ENCODE results near the gene STARD7.
"Not testable (repeated sequence)": the region's sequence is repeated elsewhere in the genome, so short reads cannot be mapped to it uniquely, and the experiment has no call there.

The STARD7 gene

DNA sequence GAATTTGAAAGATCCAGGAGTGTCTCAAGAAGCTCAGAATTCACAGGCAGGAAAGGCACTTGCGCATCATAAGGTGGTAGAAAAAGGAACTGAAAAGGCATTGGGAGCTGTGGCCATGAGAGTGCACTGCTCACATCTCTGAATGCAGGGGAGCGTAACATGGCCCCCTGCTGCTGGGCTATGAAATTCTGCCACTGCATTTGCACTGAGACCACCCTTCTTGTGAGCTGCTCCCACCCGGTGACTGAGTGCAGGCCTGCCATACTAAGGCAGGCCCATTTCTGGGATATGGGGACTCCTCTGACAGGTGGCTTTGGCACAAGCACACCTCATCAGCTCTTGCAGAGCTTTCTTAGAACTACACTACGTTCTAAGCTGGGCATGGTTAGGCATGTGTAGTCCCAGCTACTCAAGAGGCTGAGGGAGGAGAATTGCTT lies 25.3 kb upstream of the STARD7 start:
- no peak for DNase-seq

DNA sequence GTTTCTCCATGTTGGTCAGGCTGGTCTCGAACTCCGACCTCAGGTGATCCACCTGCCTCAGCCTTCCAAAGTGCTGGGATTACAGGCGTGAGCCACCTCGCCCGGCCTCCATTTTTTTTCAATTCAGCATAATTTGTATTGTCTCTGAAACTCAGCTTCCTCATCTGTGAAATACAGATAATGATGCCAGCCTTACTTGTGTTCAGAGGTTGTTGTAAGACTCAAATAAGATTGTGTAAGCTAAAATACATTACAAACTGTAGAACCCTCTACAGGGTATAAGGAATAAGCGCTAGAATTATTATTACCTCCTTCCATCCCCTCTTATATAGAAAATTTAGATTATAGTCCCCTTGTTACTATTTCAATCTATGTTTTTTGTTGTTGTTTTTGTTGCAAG lies 24.8 kb upstream of the STARD7 start:
- DNase-seq: no peak

DNA sequence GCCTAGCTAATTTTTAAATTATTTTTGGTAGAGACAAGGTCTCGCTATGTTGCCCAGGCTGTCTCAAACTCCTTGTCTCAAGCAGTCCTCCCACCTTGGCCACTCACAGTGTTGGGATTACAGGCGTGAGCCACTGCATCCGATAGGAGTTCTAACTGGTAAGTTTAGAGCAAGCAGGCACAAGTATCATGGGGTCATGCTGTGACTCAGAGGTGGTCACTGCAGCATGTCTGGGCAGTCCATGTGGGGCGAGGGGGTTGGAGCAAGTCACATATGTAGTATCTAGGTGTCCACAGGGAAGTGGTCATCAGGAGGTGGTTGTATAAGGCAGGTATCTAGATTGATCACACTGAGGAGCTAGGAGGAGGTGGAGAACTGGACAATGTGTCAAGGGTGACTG lies 22.7 kb upstream of the STARD7 start:
- no peak for DNase-seq

DNA sequence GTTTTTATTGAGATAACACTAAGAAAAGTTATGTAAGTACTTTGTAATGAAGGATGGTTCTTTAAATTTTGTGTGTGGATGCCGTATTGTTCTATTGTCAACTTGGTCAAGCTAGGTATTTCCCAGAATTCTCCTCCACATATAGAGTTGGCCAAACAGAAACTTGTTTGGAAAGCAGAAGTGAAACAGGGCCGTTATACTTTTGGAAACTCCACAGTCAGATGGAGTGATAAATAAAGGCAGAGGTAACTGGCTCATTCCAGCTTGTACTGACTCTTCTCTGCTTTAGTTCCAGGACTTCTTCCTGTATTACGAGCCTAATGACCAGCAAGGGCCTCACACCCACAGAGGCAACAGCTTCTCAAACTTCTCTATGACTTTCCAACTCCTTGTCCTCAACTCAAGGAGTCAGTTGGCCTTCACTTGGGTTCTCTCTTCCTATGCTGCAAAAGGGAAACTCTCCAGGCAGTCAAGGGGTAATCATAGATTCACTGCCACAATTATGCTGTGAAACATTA lies 16.4 kb upstream of the STARD7 start:
- DNase-seq: no peak

DNA sequence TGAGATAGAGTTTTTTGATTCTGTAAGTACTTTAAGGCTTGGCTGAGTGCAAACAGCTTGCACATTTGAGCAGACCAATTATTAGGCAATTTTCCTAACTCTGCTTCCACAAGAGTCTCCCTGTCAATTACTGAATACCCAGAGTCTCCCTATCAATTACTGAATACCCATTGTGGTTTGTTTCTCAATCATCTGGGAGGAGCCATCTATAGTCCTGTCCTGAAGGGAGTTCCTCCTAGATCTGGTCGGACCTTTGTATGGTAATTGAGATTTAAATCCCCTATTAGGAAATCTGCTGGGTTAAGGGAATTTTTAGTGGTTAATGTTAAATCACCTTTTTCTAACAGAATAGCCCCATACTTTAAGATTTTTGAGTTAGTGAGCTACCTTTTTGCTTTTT lies 12.5 kb upstream of the STARD7 start:
- not testable (repeated sequence) for DNase-seq

DNA sequence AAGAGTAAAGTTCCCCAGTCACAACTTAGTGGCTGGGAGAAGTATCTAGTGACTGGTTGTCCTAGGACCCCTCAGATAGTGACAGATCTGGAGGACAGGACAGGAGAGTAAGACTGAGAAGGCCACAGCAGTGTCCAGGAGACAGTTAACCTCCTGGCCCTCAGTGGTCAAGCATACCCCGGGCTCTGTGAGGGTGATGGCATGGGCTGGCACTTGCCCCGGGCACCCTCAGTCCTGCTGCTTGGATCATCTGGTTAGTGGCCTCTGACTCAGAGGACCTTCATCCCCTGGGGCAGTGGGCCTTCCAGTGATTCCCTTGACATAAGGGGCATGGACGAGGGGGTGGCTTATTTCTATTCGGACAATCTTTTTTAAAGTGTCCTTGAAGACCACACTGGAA lies 11.3 kb upstream of the STARD7 start:
- DNase-seq: not testable (repeated sequence)

DNA sequence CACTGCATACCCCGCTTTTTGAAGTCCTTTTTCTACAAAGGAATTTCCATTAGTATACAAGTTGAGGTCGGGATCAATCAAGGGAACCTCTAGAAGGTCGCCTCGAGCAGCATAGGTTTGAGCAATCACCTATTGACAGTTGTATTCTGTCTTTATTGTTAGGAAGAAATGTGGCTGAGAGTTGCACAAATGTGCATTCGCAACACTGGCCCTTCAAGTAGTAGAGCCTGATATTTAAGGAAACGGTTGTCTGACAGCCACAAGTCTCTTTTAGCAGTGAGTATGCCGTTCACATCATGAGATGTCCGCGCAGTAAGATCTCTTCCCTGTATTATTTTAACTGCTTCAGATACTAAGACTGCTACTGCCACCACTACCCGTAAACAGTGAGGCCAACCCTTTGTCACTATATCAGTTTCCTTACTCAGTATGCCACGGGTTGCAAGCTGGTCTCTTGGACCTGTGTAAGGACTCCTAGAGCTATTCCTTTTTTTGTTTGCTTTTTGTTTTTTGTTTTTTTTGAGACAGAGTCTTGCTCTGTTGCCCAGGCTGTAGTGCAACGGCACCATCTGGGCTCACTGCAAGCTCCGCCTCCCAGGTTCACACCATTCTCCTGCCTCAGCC lies 10.0 kb upstream of the STARD7 start:
- DNase-seq: no peak

DNA sequence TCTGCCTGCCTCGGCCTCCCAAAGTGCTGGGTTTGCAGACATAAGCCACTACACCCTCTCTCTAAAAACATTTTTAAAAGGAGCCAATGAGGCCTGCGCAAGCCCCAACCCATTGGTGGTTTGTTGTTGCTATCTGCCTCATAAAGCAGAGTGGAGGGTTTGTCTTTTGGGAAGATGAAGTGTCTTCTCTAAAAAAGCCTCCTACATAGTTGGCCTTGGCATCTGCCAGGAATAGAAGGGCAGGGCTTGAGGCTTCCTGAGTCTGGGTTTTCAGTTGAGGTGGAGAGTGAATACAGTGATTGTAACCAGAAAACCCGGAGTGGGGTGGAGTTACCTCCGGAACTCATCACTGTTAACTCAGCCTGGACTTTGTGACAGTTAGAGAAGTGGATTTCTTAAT lies 5.9 kb upstream of the STARD7 start:
- DNase-seq: no peak

DNA sequence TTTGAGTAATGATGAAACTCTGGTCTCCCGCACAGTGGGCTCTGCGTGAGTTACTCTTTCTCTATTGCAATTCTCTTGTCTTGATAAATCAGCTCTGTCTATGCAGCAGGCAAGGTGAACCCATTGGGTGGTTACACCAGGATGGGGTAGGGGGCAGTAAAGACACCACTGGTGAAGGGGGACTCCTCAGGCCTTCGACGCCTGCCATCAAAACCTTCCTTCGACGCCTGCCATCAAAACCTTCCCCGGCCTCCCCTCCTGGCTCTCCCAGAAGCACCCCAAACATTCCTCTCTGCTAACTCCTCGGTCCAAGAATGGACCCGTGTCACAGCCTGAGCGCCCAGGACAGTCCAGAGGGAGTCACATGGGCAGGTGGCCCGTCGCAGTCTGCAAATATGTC lies 4.8 kb upstream of the STARD7 start:
- no peak for DNase-seq

DNA sequence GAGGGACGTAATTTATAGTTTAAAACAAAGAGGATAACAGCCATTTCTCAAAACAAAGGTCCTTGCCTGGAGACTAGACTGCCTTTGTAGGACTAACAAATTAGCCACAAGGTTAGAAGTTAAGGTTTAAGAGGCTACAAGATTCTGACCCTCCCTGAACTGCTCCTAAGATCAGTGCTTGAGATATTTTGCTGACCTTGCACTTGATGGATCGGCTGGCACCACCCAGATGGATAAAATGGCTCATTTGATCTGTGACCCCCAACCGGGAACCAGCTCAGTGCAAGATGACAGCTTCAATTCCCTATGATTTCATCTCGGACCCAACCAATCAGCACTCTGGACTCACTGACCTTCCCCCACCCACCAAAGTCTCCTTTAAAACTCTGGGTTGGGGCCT lies 3.7 kb upstream of the STARD7 start:
- no peak for DNase-seq

DNA sequence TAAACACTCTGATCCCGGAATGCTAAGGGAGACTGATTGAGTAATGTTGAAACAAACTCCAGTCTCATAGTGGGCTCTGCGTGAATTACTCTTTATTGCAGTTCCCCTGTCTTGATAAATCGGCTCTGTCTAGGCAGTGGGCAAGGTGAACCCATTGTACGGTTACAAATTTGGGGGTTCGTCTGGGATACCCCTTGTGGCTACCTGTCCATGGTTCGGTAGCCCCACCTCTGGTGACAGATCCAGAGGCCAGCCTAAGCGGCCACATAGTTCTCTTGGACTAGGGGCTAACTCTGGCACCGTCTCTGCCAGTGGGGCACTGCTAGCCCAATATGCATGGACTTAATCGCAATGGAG lies 1.1 kb upstream of the STARD7 start:
- no peak for DNase-seq

DNA sequence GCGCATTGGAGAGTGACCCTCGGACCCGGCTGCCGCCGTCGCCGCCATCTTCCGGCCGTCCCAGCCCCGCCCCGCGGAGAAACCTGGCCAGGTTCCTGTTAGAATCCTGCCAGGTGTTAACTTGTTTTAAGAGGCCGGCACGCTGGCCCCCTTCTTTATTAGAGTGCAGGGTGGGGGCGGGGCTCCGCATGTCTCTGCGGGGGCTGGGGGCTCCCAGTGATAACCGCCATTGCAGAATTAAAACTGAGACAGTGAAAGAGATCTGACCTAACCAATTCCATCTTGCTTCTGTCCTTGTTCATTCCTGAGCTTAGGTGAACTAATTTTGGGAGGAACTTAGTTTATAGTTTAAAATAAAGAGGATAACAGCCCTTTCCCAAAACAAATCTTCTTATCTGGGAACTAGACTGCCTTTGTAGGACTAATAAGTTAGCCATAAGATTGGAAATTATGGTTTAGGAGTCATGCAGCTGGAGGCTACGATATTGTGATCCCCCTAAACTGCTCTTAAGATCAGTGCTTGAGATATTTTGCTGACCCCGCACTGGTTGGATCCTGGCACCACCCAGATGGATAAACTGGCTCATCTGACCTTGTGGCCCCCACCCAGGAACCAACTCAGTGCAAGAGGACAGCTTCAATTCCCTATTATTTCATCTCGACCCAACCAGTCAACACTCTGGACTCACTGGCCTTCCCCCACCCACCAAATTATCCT lies 543 bp upstream of the STARD7 start:
- no peak for DNase-seq

DNA sequence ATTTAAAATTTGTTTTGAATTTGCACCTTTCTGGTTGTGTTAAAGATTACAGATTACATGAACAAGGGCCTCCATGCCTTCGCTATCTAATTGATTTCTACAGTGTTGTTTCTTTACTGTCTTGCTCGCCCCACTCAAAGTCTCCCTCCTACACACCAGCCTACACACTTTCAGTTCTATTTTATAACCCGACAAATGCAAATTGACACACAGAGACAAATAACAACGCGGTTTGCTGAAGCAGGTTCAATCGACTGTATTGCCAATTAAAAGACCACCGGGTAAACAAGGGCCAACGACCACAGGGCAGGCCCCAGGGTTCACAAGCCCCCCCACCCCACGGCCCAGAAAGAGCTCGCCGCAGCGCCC lies 869 bp downstream of the STARD7 start:
- DNase-seq: no peak

DNA sequence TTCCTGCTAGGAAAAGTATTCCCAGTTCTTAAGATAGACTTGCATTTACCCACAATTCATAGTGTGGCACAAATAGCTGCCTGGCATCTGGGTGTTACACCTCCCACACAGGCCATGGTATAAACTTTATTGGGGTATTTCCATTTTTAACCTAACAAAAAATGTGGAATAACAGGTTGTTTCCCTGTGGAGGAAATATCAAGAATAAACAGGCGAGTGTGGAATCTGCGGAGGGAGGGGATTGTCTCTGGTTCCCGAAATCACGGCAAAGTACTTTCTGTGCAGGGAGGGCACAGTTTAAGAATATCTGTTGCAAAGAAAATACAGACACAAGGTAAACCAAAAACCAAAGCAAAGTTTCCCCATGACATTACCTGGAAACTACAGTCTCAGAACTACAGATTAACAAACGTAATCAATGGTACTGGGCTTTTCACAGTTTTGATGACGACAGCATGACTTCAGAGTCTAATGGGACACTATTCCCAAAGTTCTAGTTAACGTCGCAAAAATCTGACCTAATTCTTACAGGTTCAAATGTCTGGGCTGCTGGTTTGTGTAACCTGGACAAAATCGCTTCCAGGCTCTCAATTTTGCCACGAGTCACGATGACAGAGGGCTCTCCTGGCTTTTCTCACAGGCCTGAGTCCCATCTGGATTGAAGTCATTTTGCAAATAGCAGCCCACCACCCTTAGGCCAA lies 1.4 kb downstream of the STARD7 start:
- no peak for DNase-seq

DNA sequence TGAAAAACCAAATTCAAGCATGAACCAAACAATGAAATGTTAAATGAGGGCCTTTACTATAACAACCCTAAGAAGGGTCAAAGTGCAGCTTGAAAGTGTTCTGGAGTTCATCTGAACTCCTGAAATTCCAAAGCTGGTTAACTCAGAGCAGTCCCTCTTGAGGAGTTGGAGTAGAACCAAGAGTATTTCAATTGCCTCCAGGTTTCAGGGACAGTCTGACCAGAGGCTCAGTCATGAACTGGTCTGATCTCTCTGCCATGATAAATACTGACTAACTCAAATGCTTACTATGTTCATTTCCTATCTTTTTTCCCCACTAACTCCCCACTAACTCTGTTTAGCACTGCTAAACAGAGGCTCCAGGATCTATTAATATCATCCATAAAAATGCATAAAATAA lies 2.7 kb downstream of the STARD7 start:
- no peak for DNase-seq

DNA sequence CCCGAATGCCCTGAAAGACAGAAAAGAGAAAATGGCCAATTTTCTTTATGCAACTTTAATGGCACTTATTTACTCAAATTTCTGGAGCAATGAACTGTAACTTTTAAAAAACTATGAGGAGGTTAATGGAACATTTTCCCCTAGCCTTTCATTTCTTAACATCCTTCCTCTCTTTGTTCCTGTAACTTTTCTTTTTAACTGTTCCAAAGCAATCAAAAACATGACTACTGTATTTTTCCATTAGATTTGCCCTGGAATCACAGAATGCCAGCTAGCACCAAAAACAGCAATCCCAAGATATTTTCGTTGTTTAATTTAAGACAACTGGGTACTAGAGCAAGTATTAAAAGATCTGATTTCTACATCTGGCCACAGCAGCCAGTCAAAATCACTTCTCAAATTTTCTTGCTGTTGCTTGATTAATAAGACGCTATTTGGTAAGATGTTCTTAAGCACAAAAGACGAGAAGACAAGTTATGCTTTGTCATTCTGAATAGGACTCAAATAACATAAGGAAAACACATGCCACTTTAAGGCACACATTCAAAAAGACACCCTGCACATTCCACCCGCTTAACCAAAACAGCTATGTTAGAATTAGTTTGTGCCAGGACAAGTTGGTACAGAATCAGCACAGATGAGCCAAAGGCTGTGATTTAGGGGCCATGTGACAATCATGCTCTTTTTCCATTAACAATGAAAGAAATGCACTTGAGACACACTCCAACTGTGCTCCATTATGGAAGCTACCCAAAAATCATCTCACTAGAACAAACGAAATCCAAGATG lies 3.6 kb downstream of the STARD7 start:
- no peak for DNase-seq

DNA sequence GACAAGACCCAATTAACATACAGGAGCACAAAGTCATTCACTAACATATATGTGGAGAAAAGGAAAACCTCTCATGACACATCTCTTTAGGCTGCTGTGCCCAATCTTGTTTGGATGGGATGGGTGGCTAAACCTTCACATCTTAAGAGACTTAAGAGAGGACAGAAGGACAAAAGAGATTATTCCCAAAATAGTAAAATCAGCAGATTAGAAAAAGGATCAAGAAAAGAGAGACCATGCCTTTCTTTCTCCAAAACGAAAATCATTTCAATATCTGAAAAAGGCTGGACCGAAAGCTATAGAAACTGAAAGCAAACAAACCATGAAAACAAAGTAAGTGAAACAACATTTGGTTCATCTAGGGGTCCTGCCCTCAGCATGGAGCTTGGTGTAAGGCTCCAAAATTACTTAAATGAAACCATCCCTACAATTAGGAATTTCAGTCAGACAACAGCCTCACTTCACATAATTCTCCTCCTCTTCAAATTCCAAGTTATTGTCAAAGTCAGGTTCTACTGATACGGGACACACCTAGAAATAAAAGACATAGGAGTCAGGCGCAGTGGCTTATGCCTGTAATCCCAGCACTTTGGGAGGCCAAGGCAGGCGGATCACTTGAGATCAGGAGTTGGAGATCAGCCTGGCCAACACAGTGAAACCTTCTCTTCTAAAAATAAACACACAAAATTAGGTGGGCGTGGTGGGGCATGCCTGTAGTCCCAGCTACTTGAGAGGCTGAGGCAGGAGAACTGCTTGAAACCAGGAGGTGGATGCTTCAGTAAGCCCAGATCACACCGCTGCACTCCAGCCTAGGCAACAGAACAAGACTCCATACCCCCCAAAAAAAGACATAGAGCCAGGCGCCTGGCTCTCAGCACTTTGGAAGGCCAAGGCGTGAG lies 5.2 kb downstream of the STARD7 start:
- no peak for DNase-seq

DNA sequence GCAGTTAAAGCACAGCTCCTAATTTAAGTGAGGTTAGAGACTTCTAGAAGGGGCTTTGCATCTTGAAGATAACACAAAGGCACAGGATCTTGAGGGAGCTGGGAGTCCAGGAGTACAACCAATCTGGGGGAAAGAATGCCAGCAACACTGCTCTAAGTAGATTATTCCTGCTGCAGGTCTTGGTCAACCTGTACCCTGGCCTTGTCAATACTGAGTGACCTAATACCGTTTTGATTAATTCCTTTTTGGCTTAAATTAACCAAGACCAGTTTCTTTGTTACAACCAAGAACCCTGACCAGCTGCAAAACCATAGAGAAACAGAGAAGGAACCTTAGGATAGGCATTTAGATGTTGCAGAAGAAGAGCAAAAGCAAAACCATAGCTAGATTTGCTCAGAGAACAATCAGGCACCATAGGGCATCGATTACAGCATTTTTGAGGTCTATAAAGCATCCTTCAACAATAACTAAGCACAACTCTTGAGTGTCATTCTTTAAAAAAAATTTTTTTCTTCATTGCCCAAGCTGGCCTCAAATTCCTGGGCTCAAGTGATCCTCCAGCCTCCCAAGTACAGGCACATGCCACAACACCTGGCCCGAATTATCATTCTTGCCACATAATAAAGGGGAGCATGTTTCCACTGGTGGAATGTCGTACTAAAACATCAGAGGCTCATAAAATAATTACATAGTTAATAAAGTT lies 6.3 kb downstream of the STARD7 start:
- no peak for DNase-seq

DNA sequence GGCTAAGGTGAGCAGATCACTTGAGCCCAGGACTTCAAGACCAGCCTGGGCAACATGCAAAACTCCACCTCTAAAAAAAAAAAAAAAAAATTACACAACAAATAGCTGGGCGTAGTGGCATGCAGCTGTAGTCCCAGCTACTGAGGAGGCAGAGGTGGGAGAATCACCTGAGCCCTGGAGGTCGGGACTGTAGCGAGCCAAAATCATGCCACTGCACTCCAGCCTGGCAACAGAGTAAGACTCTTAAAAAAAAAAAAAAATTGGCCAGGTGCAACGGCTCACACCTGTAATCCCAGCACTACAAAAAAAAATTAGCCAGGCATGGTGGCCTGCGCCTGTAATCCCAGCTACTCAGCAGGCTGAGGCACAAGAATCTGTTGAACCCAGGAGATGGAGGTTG lies 7.3 kb downstream of the STARD7 start:
- DNase-seq: peak in 1 of 2 experiments; percentile 19

DNA sequence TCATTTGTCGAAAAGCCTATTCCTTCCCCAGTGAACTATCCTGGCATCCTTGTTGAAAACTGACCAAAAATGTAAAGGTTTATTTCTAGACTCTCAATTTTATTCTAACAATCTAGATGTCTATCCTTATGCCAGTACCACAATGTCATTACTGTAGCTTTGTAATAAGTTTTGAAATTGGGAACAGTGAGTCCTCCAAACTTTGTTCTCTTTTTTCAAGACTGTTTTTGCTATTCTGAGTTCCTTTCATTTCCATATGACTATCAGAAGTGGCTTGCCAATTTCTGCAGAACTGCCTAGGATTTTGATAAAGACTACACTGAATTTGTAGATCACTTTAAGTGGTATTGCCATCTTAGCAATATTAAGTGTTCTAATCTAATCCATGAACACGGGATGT lies 9.7 kb downstream of the STARD7 start:
- no peak for DNase-seq

DNA sequence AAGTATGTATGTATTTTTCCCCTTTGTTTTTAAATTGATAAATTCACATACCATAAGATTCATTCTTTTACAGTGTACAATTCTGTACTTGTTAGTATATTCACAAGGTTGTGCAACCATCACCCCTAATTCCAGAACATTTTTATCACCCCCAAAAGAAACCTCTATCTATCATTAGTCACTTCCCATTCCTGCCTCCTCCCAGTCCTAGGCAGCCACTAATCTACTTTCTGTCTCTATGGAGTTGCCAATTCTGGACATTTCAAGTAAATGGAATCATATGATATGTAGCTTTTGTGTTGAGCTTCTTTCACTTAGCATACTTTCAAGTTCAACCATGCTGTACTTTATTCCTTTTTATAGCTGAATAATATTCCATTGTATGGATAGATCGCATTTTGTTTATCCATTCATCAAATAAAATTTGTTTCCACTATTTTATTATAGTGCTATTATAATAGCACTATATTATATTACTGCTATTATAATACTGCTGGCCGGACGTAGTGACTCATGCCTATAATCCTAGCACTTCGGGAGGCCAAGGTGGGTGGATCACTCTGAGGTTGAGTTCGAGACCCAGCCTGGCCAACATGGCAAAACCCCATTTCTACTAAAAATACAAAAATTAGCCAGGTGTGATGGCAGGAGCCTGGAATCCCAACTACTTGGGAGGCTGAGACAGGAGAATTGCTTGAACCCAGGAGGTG lies 10.9 kb downstream of the STARD7 start:
- DNase-seq: no peak
